IPS-15b (cell line): Measurements from ENCODE around the gene MISP.

ENCODE experiments used
- H3K27me3 ChIP-seq: one replicate; pipeline ENCODE4 v1.6.1; 2013; ENCODE audit warnings: low read length; ENCODE audit not compliant: control insufficient read depth, insufficient read depth
- H3K36me3 ChIP-seq: one replicate; pipeline ENCODE4 v1.6.1; 2013; ENCODE audit warnings: low read length; ENCODE audit not compliant: control insufficient read depth, insufficient read depth
- H3K4me1 ChIP-seq: one replicate; pipeline ENCODE4 v1.6.1; 2013; ENCODE audit warnings: mild to moderate bottlenecking, low read length; ENCODE audit not compliant: control insufficient read depth, insufficient read depth
- H3K4me3 ChIP-seq: one replicate; pipeline ENCODE4 v1.5.1; 2013; ENCODE audit warnings: low read depth, low read length
- H3K9ac ChIP-seq: one replicate; pipeline ENCODE4 v1.6.1; 2013; ENCODE audit warnings: low read depth, mild to moderate bottlenecking, low read length
- H3K9me3 ChIP-seq: one replicate; pipeline ENCODE4 v1.6.1; 2013; ENCODE audit warnings: mild to moderate bottlenecking, low read length; ENCODE audit not compliant: control insufficient read depth, insufficient read depth

Gene MISP

DNA sequence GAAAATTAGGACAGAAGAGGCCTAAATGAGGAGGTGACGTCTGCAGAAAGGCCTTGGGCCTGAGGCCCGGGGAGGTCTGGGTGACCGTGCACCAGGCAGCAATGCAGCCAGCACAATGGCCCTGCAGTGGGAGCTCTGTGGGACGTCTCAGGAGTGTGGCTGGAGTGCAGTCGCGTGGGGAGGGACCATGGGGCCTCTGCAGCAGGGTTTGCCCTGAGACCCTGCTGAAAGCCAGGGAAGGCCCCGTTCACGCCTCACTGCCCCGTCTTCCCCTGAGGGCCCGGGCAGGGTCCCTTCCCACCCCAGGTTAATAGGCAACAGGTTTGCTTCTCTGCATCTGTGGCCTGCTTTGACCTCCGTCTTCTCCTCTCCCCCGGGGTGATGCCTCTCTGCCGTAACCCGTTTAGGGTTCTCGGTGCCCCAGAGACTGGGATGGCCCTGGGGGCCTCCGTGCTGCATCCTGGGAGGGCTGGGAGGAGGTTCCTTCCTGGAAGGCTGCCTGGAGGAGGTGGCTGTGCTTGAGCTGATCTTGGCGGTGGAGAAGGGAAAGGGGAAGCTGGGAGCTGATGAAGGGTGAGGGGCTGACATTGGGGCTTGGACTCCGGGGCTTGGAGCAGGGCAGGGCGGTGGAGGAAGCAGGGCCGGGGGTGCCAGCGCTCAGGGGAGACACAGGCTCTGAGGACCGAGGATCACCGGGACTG is 32.5 kb upstream of the MISP start:
- H3K4me3 ChIP-seq = no peak overlapping the region
- H3K9me3 ChIP-seq = no peaks in the 10 kb centered on the region
- no peaks in the 10 kb centered on the region for H3K27me3 ChIP-seq
- no peak overlapping the region for H3K9ac ChIP-seq
- H3K36me3 ChIP-seq = no peaks in the 10 kb centered on the region
- peaks cover 3% of the 10 kb centered on the region for H3K4me1 ChIP-seq

DNA sequence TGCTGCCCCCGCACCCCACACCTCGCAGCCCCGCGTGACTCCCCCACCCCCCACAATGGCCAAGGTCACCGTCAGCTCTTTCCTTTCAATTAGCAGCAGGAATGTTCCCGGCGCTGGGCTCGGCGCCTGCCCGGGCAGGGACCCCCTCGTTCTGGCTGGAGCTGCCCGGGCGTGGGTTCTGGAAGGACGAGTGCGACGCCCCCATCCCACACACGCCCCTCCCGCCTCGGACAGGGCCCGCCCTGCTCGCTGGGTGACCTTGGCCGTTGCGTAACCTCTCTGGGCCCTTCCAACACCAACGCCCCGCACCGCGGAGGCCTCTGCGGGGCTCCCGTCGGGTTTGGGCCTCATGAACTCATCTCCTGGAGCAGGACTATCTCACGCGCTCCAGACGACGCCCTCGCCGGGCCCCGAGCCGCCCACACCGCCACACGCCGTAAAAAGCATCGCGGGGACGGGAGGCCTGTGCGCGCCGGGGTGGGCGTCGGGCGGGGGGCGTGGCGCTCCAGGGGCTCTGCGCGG is 31.9 kb upstream of the MISP start:
- Histone ChIP-seq H3K9ac (no peak overlapping the region), H3K36me3 (no peaks in the 10 kb centered on the region), H3K4me1 (peaks cover 3% of the 10 kb centered on the region), H3K27me3 (no peaks in the 10 kb centered on the region), H3K9me3 (no peaks in the 10 kb centered on the region), H3K4me3 (no peak overlapping the region)

- Histone ChIP-seq H3K9ac (no peak overlapping the region), H3K4me3 (no peak overlapping the region), H3K9me3 (no peaks in the 10 kb centered on the region), H3K4me1 (peaks cover 3% of the 10 kb centered on the region), H3K36me3 (no peaks in the 10 kb centered on the region), H3K27me3 (no peaks in the 10 kb centered on the region)
Measured at GRCh38 chr19:719636-720344, 31.1 kb upstream of the MISP start.

DNA sequence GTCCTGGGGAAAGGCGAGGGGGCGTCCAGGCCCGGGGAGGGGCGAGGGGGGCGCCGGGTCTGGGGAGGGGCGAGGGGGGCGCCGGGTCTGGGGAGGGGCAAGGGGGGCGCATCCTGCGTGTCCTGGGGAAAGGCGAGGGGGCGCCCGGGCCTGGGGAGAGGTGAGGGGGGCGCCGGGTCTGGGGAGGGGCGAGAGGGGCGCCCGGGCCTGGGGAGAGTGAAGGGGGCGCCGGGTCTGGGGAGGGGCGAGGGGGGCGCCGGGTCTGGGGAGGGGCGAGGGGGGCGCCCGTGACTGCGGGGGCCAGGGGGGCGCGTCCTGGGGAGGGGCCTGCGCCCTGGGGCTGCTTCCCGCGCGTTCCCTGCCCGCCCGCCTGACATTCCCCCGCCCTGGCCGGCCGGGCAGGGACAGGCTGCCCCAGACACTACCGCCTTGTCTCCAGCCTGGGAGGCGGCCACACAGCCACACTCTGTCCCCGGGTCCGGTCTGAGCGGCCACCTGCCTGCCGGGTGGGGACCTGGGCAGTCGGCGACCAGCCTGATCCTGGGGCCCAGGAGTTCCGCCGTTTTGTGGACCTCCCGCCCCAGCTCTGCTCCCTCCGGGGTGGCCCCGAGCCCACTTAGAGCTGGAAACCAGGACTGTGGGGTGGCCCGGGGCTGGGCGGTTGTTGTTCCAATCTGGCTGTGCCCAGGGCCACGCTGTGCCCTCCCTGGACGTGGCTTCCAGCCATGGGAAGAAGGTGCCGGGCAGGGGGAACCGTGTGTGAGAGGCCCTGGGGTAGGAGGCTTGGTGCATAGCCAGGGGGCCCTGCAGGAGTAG is 30.4 kb upstream of the MISP start:
- Histone ChIP-seq H3K4me3 (no peak overlapping the region), H3K9ac (no peak overlapping the region)

DNA sequence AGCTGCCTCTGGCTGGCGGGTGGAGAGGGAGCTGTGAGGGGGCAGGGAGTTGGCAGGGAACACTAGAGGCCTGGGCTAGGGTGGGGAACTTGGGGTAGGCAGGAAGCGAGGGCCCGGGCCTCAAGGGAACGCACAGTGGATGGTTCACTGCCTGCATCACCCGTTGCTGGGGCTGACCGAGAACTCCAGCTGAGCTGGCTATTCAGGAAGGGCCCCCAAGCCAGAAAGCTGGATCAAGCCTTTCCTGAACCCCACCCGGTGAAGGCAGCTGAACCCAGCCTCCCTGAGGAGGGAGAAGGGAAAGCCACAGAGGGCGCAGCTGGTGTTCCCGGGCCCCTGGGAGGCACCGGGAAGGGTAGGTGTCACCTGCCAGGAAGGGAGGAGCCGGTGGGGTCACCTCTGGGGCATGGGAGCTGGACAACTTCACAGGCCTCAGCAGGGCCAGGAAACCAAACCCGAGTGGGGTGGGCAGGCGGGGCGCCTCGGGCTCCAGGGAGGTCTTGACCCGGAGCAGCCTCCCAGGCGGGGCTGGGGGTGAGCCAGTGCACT is 28.3 kb upstream of the MISP start:
- no peak overlapping the region for H3K9ac ChIP-seq
- H3K36me3 ChIP-seq = no peaks in the 10 kb centered on the region
- H3K27me3 ChIP-seq = no peaks in the 10 kb centered on the region
- H3K9me3 ChIP-seq = no peaks in the 10 kb centered on the region
- H3K4me1 ChIP-seq = peaks cover 3% of the 10 kb centered on the region
- H3K4me3 ChIP-seq = no peak overlapping the region

More for the DNA sequence above, 30.4 kb upstream of the MISP start:
- Histone ChIP-seq H3K36me3 (no peaks in the 10 kb centered on the region), H3K4me1 (peaks cover 3% of the 10 kb centered on the region), H3K9me3 (no peaks in the 10 kb centered on the region), H3K27me3 (no peaks in the 10 kb centered on the region)

DNA sequence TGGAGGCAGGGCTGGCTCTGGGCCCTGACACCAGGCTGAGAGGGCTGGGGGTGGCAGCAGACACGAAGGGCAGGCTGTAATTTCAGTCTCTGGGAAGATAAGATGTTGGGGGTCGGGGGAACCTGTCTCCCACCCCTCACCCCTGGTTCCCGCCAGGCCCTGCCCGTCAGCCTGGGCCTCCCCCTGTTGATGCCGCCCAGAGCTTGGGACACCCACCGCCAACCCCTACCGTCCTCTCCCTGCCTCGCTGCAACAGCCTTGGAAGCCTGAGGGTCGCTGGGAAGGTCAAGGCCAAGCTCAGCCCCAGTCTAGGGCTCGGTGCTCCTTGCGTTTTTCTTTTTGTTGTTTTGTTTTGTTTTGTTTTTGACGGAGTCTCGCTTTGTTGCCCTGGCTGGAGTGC is 27.7 kb upstream of the MISP start:
- Histone ChIP-seq H3K9ac (no peak overlapping the region), H3K27me3 (no peaks in the 10 kb centered on the region), H3K9me3 (no peaks in the 10 kb centered on the region), H3K4me3 (no peak overlapping the region), H3K4me1 (peaks cover 3% of the 10 kb centered on the region), H3K36me3 (no peaks in the 10 kb centered on the region)

GRCh38 chr19:723714-724113 is 27.2 kb upstream of the MISP start:
- Histone ChIP-seq H3K27me3 (no peaks in the 10 kb centered on the region), H3K9me3 (no peaks in the 10 kb centered on the region)

DNA sequence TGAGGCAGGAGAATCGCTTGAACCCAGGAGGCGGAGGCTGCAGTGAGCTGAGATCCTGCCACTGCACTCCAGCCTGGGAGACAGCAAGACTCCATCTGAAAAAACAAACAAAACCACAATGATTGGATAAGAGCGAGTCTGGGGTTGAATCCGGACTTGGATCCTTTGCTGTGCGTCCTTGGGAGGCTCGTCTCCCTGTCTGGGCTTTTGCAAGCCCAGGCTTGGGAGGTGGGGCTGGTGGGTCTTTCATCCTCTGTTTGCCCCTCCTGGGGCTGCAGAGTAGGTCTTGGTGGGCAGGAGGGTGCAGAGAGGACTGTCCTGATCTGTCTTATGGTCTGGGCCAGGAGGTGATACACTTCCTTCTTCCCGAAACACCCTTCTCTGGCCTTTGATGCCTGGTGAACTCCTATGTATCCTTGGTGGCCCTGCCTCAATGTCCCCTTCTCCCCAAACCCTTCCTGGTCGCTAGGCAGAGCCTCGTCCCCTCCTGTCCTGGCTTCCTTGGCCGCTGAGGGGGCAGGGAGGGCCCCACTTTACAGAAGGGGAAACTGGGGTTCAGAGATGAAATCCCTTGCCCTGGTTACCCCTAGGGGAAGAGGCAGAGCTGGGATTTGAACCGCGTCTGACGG is 25.3 kb upstream of the MISP start:
- no peak overlapping the region for H3K4me3 ChIP-seq
- no peaks in the 10 kb centered on the region for H3K36me3 ChIP-seq
- H3K9ac ChIP-seq = no peak overlapping the region
- H3K9me3 ChIP-seq = no peaks in the 10 kb centered on the region
- H3K4me1 ChIP-seq = no peaks in the 10 kb centered on the region
- no peaks in the 10 kb centered on the region for H3K27me3 ChIP-seq

More at GRCh38 chr19:723714-724113, 27.2 kb upstream of the MISP start:
- no peak overlapping the region for H3K4me3 ChIP-seq
- H3K4me1 ChIP-seq = no peaks in the 10 kb centered on the region
- no peaks in the 10 kb centered on the region for H3K36me3 ChIP-seq
- H3K9ac ChIP-seq = no peak overlapping the region

DNA sequence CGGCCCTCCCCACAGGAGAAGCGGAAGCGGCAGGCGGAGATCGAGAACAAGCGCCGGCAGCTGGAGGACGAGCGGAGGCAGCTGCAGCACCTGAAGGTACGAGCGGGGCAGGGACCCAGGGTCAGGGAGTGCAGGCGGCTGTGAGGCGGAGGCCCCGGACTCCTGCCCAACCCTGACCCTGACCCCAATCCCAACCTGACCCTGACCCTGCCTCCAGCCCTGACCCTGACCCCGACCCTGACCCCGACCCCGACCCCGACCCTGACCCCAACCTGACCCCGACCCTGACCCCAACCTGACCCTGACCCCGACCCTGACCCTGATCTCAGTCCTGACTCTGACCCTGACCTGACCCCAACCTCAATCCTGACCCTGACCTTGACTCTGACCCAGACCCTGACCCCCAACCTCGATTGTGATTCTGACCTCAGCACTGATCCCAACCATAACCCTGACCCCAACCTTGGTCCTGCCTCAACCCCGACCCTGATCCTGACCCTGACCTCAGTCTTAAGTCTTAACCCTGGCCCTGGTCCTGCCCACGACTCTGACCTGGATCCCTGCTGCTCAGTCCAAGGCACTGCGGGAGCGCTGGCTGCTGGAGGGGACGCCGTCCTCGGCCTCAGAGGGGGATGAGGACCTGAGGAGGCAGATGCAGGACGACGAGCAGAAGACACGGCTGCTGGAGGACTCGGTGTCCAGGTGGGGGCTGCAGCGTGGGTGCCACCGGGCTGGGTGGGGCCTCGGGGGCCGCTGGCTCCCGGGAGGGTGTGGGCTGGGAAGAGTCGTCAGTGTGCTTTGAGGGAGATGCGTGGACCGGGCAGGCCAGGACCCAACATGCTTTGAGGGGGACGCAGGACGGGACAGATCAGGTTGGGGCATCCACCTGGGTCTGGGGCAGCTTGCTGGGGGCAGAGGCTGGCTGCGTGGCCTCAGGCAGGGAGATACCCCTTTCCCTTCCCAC is 23.6 kb upstream of the MISP start:
- no peaks in the 10 kb centered on the region for H3K4me1 ChIP-seq
- H3K9ac ChIP-seq = no peak overlapping the region
- no peaks in the 10 kb centered on the region for H3K36me3 ChIP-seq
- no peaks in the 10 kb centered on the region for H3K27me3 ChIP-seq
- no peak overlapping the region for H3K4me3 ChIP-seq
- no peaks in the 10 kb centered on the region for H3K9me3 ChIP-seq

GRCh38 chr19:728011-728410 is 22.9 kb upstream of the MISP start:
- Histone ChIP-seq H3K27me3 (no peaks in the 10 kb centered on the region), H3K4me1 (no peaks in the 10 kb centered on the region), H3K4me3 (no peak overlapping the region), H3K9ac (no peak overlapping the region), H3K36me3 (no peaks in the 10 kb centered on the region), H3K9me3 (no peaks in the 10 kb centered on the region)
